Measurements from ENCODE around the gene PTPRE. TPM values are rescaled to one million over a fixed set of nuclear protein-coding genes. Genes with fewer than 3 reads are reported as not detected.

Gene PTPRE
- total RNA-seq, 1 donor from 2014 or later = 0.21 TPM

DNA sequence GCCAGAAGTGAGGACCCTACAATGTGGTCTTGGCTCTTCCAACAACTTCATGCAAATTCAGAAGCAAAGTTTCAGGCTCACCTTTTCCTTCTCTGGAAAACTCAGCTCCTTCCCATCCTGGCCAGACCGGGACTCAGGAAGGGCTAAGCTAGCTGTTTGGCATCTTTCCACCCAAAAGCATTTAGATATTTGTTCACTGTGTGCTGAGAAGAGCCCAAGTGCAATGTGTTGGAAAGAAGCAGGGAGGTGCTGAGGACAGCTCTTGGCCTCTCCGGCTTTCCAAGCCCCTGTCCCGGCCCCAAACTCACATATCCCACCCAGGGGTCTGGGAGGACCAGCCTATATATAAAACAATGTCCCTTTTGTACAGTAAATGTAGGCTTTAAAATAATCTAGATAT lies 174.8 kb downstream of the PTPRE start:
- Histone ChIP-seq H3K27ac (no peak overlapping the region), H3K4me1 (peaks cover 16% of the 10 kb centered on the region), H3K9me3 (ENCODE audit: low read depth) (no peaks in the 10 kb centered on the region), H3K4me3 (no peak overlapping the region), H3K79me2 (ENCODE audit: low read depth) (no peaks in the 10 kb centered on the region), H4K20me1 (ENCODE audit: low read depth) (no peaks in the 10 kb centered on the region), H3K27me3 (no peaks in the 10 kb centered on the region), H3K4me2 (no peak overlapping the region), H3K36me3 (no peaks in the 10 kb centered on the region), H3F3A (ENCODE audit: low read depth) (no peaks in the 10 kb centered on the region), H3K9ac (no peak overlapping the region), H2AFZ (replicated peaks) (no peak overlapping the region)
- TF ChIP-seq, protein P1, sequence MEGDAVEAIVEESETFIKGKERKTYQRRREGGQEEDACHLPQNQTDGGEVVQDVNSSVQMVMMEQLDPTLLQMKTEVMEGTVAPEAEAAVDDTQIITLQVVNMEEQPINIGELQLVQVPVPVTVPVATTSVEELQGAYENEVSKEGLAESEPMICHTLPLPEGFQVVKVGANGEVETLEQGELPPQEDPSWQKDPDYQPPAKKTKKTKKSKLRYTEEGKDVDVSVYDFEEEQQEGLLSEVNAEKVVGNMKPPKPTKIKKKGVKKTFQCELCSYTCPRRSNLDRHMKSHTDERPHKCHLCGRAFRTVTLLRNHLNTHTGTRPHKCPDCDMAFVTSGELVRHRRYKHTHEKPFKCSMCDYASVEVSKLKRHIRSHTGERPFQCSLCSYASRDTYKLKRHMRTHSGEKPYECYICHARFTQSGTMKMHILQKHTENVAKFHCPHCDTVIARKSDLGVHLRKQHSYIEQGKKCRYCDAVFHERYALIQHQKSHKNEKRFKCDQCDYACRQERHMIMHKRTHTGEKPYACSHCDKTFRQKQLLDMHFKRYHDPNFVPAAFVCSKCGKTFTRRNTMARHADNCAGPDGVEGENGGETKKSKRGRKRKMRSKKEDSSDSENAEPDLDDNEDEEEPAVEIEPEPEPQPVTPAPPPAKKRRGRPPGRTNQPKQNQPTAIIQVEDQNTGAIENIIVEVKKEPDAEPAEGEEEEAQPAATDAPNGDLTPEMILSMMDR (IDR thresholded peaks at IDR 0.05) = no peak
- TF ChIP-seq EZH2 (IDR thresholded peaks at IDR 0.05) (no peak), EZH2phosphoT487 (IDR thresholded peaks at IDR 0.05) (no peak)
- Mint-ChIP-seq H3K27me3 (ENCODE audit: insufficient read depth, low read depth) (peaks cover 6% of the 10 kb centered on the region), H3K4me1 (peaks cover 9% of the 10 kb centered on the region), H3K4me3 (no peak overlapping the region), H3K36me3 (no peaks in the 10 kb centered on the region), H3K27ac (no peak overlapping the region), H3K9me3 (no peaks in the 10 kb centered on the region)
- DNase-seq (ENCODE audit: low spot score) = no peak

DNA sequence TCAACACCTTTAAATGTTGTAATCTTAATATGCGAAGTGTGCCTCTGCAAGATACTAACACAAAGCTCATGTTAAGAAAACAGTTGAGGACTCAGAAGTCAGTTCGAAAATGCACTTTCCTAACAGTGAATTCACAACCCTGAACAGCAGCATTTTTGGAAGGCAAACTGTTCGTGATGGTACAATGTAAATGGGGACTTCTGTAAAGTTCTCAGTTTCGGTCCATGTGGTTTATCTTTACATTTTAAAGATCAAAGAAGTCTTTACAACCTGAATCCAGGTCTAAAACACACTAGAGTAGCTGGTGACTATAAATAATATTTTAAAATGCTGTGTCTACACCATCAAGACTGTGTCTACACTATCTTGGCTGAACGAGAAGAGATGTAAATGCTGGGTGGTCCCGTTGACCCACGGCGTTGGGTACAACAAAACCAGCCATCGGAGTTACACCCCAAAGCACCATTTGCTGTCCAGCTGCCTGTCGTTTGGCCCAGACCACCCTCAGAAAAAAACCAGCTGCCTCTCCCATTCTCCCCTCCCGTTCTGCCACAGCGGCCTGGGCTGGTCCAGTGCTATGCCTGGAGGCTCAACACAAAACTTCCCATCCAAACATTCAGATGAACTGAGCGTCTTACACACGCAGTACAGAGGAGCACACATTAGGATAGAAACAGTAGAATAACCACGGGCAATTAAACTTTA lies 176.4 kb downstream of the PTPRE start:
- Histone ChIP-seq H3F3A (ENCODE audit: low read depth) (no peaks in the 10 kb centered on the region), H3K27me3 (no peaks in the 10 kb centered on the region), H3K4me2 (no peak overlapping the region), H3K9me3 (ENCODE audit: low read depth) (no peaks in the 10 kb centered on the region), H3K4me3 (no peak overlapping the region), H3K79me2 (ENCODE audit: low read depth) (no peaks in the 10 kb centered on the region), H3K4me1 (peaks cover 16% of the 10 kb centered on the region), H4K20me1 (ENCODE audit: low read depth) (no peaks in the 10 kb centered on the region), H3K27ac (no peak overlapping the region), H3K9ac (no peak overlapping the region), H2AFZ (replicated peaks) (no peak overlapping the region), H3K36me3 (no peaks in the 10 kb centered on the region)
- Mint-ChIP-seq H3K36me3 (no peaks in the 10 kb centered on the region), H3K27ac (no peak overlapping the region), H3K4me1 (peaks cover 9% of the 10 kb centered on the region), H3K4me3 (no peak overlapping the region), H3K27me3 (ENCODE audit: insufficient read depth, low read depth) (peaks cover 6% of the 10 kb centered on the region), H3K9me3 (no peaks in the 10 kb centered on the region)
- DNase-seq (ENCODE audit: low spot score) = no peak
- TF ChIP-seq EZH2phosphoT487 (IDR thresholded peaks at IDR 0.05) (no peak), EZH2 (IDR thresholded peaks at IDR 0.05) (no peak)

DNA sequence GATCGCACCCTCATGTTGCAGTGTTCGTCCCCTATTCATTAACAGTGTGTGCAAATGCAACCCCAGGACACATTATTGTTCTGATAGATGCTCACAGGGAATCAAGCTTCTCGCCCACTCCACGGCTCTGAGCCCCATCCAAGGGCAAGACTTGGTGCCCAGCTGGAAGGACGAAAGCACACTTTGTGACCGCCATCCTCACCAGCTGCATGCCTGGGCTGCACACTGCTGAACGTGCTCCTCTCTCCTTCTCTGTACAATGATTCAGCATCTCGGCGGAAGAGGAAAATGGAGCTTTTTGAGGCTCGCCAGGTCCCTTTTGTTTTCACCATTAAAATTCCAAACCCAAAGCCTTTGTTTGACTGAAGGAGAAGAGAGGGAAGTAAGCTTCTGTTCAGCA lies 177.5 kb downstream of the PTPRE start:
- peak overlapping the region; percentile 52 for H3K4me2 ChIP-seq
- TF ChIP-seq EZH2phosphoT487 (IDR thresholded peaks at IDR 0.05) = no peak
- TF ChIP-seq EZH2 (IDR thresholded peaks at IDR 0.05) = no peak
- TF ChIP-seq, protein P1 (IDR thresholded peaks at IDR 0.05) = no peak
- H3K9me3 Mint-ChIP-seq = no peaks in the 10 kb centered on the region
- H3K9ac ChIP-seq = no peak overlapping the region
- no peak overlapping the region for H2AFZ ChIP-seq (replicated peaks)
- H3K4me1 Mint-ChIP-seq = peaks cover 7% of the 10 kb centered on the region
- no peaks in the 10 kb centered on the region for H3K36me3 ChIP-seq
- no peaks in the 10 kb centered on the region for H3K9me3 ChIP-seq (ENCODE audit: low read depth)
- DNase-seq (ENCODE audit: low spot score) = no peak
- peaks cover 16% of the 10 kb centered on the region for H3K4me1 ChIP-seq
- H3K79me2 ChIP-seq (ENCODE audit: low read depth) = no peaks in the 10 kb centered on the region
- no peaks in the 10 kb centered on the region for H4K20me1 ChIP-seq (ENCODE audit: low read depth)
- H3K36me3 Mint-ChIP-seq = no peaks in the 10 kb centered on the region
- H3K4me3 Mint-ChIP-seq = no peak overlapping the region
- H3K27ac Mint-ChIP-seq = no peak overlapping the region
- H3F3A ChIP-seq (ENCODE audit: low read depth) = no peaks in the 10 kb centered on the region
- no peak overlapping the region for H3K4me3 ChIP-seq
- no peaks in the 10 kb centered on the region for H3K27me3 ChIP-seq
- peaks cover 6% of the 10 kb centered on the region for H3K27me3 Mint-ChIP-seq (ENCODE audit: insufficient read depth, low read depth)
- no peak overlapping the region for H3K27ac ChIP-seq

DNA sequence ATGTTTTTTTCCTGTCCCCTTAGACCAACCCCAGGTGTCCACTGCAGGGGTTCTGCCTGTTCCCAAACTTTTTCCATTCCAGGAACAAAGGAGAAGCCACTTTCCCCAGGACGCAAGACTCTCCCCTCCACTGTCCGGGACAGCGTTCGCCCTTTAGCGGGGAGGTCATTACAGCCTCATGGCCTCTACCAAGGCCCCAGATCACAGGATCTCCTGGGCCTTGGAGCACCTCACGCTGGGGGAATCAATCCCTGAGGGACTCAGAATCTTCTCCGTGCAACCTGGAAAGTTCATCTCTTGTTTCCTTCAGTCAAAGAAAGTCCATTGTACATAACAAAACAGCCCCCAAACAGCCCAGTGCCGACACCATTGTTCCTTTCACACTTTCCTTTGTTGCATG lies 178.1 kb downstream of the PTPRE start:
- no peaks in the 10 kb centered on the region for H3K79me2 ChIP-seq (ENCODE audit: low read depth)
- no peak overlapping the region for H2AFZ ChIP-seq (replicated peaks)
- Mint-ChIP-seq H3K27ac (no peak overlapping the region), H3K9me3 (no peaks in the 10 kb centered on the region), H3K4me3 (no peak overlapping the region), H3K27me3 (ENCODE audit: insufficient read depth, low read depth) (peaks cover 6% of the 10 kb centered on the region), H3K4me1 (peaks cover 3% of the 10 kb centered on the region), H3K36me3 (no peaks in the 10 kb centered on the region)
- TF ChIP-seq EZH2phosphoT487 (IDR thresholded peaks at IDR 0.05) = no peak
- TF ChIP-seq EZH2 (IDR thresholded peaks at IDR 0.05) = no peak
- TF ChIP-seq, protein P1 (IDR thresholded peaks at IDR 0.05) = no peak
- no peaks in the 10 kb centered on the region for H4K20me1 ChIP-seq (ENCODE audit: low read depth)
- no peak overlapping the region for H3K9ac ChIP-seq
- H3K36me3 ChIP-seq = no peaks in the 10 kb centered on the region
- H3K4me1 ChIP-seq = peaks cover 16% of the 10 kb centered on the region
- no peak for DNase-seq (ENCODE audit: low spot score)
- H3K9me3 ChIP-seq (ENCODE audit: low read depth) = no peaks in the 10 kb centered on the region
- no peak overlapping the region for H3K27ac ChIP-seq
- no peaks in the 10 kb centered on the region for H3F3A ChIP-seq (ENCODE audit: low read depth)
- no peak overlapping the region for H3K4me3 ChIP-seq
- no peaks in the 10 kb centered on the region for H3K27me3 ChIP-seq
- H3K4me2 ChIP-seq = peak overlapping the region; percentile 52

Data from neural progenitor cell (in vitro differentiated cells).